DMS53 treated with DMSO at 0.1 percent for 48 hours (cell line): ENCODE results near the gene HOXB6.

Experiments used
- DNase-seq: peaks from one replicate; lab custom pipeline; 2025; ENCODE audit not compliant: unreplicated experiment; lab: John Stamatoyannopoulos, UW

The HOXB6 gene

GRCh38 chr17:48583708-48584222, 21.0 kb downstream of the HOXB6 start:
- no peak for DNase-seq

- DNase-seq = no peak
Observed at GRCh38 chr17:48582750-48583069, 22.1 kb downstream of the HOXB6 start.

DNA sequence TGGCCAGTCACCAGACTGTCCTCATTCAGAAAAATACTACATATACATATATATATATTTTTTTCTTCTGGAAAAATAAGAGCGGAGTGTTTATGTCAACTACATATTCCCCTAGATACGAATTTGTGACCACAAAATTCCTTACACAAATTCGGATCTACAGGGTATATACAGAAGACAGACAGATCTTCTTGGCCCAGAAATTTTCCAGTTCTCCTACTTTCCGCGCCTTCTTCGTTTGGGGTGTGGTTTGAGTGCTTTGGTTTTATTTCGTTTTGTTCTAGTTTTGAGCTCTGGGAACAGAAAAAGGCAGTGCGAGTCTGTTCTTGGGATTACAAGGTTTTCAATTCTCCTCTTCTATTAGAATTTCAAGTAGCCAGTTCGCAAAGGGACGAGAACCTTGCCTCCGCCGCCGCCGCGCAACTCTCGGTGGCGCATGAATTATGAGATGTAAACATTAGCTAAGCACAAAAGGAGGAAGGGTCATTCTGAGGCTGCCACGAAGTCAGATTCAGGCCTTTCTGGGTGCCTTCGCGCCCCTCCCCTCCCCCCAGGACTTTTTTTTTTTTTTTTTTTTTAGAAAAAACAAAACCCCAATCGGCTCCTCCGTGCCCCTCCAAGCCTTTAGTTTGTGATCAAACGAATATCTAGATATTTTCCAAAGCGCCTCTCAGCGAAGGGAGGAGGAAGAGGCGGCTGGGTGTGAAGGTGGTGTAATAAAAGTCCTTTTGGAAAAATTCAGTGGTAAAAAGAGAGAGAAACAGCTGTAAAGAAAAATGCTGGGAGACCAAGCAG, 24.8 kb downstream of the HOXB6 start:
- no peak for DNase-seq

DNA sequence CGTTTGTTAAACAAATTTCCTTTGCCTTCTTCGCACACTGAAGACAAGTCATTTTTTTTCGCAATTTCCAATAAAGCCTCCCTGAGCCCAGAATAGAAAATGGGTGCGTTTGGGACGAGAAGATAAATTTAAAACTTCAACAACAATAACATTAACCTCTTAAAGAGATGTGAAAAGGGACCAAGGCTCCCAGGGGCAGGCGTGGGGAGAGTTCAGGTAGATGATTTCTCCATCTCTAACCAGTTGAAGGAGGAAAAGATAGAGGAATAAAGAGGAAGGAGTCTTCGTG, 25.4 kb downstream of the HOXB6 start:
- no peak for DNase-seq

DNA sequence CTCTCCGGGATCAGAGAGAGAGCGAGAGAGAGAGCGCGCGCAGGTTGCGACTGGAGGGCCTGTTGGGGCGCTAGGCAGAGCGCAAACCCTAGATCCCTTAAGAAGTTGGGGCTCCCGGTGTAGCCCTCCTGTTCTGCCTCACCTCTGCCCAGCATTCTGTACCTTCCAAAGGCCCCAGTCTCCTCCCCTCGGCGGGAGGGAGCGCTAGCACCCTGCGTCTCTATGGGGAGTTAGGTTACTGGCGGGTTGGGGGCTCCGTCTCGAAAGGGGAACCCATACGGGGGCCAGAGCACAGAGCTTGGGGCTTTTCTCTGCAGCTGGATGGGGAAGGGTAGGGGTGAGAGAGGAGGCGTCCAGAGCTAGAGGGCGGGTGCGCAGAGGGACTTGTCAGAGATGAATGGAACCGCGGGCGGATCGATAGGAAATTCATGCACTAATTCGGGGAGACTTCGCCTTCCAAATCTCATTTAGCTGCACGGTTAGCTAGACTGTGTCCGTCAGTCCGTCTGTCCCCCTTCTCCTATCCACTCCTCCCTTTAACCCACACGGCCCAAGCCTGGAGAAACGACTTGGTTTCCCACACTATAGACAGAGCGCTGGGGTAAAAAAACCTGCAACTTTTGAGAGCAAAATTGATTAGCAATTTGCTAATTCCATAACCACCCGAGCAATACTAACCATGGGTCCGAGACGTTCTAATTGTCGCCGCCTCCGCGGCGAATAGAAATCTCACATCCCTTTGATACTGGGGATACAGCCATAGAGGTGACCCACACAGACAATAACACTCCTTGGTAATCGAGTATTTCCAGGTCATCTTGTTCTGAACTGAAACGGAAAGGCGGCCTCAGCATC, 25.9 kb downstream of the HOXB6 start:
- no peak for DNase-seq

- DNase-seq = no peak
Observed at GRCh38 chr17:48577946-48578615, 26.7 kb downstream of the HOXB6 start, which contains the start of gene HOXB4. TSS of gene HOXB4 (minus strand) at chr17:48578350. CDS start at chr17:48578319, 31 bp downstream.

GRCh38 chr17:48577330-48577945, 27.3 kb downstream of the HOXB6 start:
- no peak for DNase-seq

DNA sequence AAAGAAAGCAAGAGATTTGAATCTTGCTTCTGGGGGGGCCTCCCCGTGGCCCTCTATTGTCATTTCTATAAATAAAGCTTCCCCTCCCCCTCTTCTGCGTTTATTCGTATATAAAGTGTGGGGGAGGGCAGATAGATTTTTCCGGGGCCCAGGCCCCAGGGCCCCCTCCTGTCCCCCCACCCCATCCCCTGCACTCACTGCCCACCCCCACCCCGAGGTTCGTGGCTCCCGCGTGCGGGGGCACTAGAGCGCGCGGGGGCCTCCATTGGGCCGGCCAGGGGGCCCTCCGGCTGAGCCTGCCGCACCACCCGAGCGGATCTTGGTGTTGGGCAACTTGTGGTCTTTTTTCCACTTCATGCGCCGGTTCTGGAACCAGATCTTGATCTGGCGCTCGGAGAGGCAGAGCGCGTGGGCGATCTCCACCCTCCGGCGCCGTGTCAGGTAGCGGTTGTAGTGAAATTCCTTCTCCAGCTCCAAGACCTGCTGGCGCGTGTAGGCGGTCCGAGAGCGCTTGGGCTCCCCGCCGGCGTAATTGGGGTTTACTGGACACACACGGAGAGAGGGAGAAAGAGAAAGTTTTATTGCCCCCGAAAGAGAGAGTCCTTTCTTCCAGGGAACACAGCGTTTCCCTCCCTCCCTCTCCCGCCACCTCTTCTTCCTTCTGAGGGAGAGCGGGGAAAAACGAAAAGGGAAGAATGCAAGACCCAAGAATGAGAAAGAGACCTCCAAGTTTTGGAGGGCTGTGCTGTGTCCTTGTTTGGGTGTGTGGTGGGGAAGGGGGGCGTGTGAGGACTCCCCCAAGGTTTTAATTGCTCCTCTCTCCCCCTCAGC, 28.1 kb downstream of the HOXB6 start:
- no peak for DNase-seq

DNA sequence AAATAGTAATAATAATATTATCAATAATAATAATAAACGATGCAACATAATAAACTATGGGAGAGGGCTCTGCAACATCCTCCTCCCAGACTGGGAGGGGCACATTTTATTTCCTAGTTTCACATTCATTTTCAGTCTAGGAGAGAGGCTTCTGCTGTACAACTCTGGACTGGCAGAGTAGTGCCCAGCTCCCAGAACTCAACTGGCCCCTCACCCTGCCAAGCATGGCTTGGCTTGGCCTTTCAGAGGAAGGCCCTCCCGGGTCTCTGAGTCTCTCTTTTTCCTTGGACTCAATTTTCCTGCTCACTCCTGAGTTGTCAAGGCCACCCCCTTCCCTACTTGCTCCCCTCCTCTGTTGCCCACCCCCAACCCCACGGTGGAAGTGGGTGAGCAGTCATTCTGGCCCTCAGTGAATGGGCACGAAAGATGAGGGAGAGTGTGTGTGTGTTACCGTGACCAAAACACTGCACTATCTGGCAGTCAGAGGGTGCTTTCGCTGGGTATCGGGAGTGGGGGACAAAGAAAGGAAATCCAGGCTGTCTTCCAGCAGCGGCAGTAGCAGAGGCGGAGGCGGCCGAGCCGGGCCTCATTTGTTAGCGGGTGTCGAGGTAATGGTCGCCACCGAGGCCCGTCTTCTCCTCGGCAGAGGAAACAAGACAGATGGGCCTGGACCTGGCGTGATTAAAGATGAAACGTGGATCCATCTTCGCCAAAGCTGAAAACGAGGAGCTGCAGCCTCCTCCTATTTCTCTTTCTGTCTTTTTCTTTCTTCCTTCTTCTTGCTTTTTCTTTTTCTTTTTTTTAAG, 28.9 kb downstream of the HOXB6 start:
- DNase-seq = no peak

DNA sequence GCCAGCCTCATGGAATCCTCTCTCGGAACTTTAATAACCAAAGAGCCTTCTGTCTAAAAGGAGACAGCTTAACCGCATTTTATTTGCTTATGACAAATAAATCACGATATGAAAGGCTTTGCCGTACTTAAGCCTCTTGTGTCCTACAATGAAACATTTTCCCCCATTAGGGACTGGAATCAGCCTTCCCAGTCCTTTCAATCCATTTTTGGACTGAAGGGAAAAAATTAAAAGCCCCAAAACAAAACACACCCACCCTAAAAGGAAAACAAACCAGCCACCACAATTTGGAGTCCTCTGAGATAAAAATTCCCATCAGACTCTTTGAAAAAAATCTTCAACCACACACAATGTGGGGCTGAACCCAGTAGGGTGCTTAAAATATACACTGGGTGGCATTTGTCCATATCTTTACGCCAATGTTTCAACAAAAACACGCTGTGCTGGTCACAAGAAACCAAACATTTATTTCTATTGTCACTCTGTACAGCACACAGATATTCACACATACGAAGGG, 29.7 kb downstream of the HOXB6 start:
- DNase-seq = no peak

DNA sequence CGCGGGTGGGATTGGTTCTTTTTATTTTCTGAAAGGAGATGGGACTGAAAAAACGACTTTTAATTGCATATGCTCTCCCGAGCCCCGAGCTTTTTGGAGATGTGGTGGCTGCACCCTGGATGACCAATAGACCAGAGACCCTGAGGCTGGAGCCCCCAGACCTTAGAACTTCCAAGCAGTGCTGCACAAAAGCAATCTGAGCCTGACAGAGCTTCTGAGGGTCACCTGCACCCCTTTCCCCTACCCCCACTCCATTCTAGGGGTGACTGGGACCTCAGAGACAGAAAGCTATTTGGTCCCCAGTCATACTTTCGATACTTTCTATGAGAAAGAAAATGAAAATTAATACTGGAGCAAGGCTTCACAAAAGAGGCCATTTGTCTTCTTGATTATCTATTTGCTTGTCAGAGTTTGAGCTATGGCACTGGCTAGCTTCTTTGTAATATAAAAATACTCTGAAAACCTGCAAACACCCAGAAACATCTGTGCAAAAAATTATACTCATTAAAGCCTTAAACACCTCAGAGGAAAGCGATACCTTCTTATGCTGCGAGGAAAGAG, 30.2 kb downstream of the HOXB6 start:
- DNase-seq = no peak

DNA sequence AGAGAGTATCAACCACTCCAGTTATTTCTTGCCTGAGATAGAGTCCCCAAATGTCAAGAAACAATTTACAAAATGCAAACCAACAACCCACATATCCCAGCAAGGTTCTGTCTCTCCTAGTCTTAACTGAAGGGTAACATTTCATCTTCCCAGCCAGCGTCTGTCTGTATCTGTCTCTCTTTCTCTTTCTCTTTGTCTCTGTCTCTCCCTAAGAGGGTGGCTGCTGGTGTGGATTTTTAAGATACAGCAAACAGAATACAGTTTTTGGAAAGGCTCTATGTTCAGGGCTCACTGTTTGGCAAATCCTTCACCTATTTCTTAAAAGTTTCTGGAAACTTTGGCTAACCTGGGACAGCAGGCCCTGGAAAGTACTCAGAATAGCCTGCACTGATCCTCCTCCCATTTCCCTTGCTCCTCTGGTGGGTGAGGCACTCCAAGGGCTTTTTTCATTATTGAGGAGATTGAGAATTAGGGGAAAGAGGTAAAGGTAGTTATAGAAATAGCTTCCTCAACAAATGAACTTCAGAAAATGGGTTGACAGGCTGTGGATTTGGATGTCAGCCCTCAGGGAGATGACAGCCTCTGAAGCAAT, 32.9 kb downstream of the HOXB6 start:
- DNase-seq = no peak

DNA sequence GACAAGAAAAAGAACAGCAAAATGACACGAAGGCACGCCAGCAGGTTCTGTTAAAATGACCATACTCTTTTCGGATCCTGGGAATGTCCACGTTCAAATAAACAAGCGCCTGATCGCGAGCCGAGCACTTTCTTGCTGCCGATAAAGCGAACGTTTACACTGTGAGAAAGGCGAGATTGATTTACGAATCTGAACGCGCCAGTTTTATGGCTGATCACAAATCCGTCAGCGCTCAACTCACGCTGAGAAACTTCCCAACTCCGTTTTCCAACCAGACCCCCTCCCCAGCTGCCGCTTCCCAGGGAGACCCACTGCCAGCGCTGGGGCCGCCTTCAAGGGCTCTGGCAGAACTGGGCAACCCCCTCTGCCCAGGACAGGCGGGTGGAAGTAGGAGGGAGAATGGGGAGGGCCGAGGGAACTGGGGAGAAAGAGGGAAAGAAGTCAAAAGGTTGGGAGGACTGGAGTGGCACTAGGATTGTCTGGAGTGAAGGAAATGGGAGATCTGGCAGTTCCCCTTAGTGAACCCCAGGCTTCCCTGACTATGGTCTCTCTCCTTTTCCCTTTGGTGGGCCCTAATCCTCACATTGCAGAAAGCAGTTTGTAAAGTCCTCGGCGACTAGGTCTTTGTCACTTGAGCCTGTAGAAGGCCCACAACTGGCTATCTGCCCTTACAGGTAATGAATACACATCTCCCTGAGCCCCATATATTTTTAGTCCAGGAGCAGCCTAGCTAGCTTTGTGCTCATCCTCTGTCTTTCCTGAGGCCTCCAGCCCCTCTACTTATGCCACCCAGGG, 33.6 kb downstream of the HOXB6 start:
- DNase-seq = no peak

GRCh38 chr17:48570325-48571023, 34.3 kb downstream of the HOXB6 start:
- no peak for DNase-seq

- DNase-seq = no peak
Observed at GRCh38 chr17:48569674-48570324, 35.0 kb downstream of the HOXB6 start.

GRCh38 chr17:48569240-48569582, 35.6 kb downstream of the HOXB6 start:
- no peak for DNase-seq
